ENCODE results near the gene OR2V2. TPM values are rescaled to one million over a fixed set of nuclear protein-coding genes. Genes with fewer than 3 reads are reported as not detected.
A peak's percentile ranks its signal among the peaks of the same experiment; 100 is the strongest.
"Not testable (repeated sequence)": the region's sequence is repeated elsewhere in the genome, so short reads cannot be mapped to it uniquely, and the experiment has no call there.

Gene OR2V2
- total RNA-seq, 1 experiment from 2014 or later: not detected

- not testable (repeated sequence) for H4K8ac ChIP-seq (replicated peaks; ENCODE audit: insufficient read length, low read depth, low read length); H3K14ac ChIP-seq (ENCODE audit: insufficient read depth, low read length); H3T11ph ChIP-seq (ENCODE audit: low read length); DNase-seq; H3K27ac Mint-ChIP-seq; H3K4ac ChIP-seq (ENCODE audit: low read depth, low read length); H3K56ac ChIP-seq (ENCODE audit: insufficient read length, low read depth, low read length); H3K79me2 ChIP-seq (ENCODE audit: insufficient read depth, low read length); H3K27ac ChIP-seq (ENCODE audit: insufficient read length, low read depth, low read length); H4K5ac ChIP-seq (ENCODE audit: insufficient read length, low read depth, low read length); H3K23me2 ChIP-seq (ENCODE audit: insufficient read length, low read depth, low read length, poor library complexity, severe bottlenecking); H3K79me1 ChIP-seq (ENCODE audit: insufficient read depth, low read depth, low read length, poor library complexity, severe bottlenecking); H2BK15ac ChIP-seq (ENCODE audit: low read depth, low read length); H2BK120ac ChIP-seq (ENCODE audit: low read depth, low read length, poor library complexity, severe bottlenecking); H3K4me3 Mint-ChIP-seq; H4K91ac ChIP-seq (ENCODE audit: insufficient read length, low read depth, low read length); H2AFZ ChIP-seq (ENCODE audit: low read length); H2BK20ac ChIP-seq (ENCODE audit: low read depth, low read length, poor library complexity, severe bottlenecking); H3K9ac ChIP-seq (ENCODE audit: extremely low read depth, insufficient read length, low read length); H3K36me3 Mint-ChIP-seq (ENCODE audit: insufficient read depth in 1 of 3, low read depth in 3 of 3); H3K4me2 ChIP-seq (ENCODE audit: insufficient read depth, insufficient read length, low read length); H3K9me3 ChIP-seq (ENCODE audit: control insufficient read depth, low read depth, low read length); H3K9me3 Mint-ChIP-seq; H3K23ac ChIP-seq (ENCODE audit: insufficient read length, low read depth, low read length); H3K4me1 ChIP-seq (ENCODE audit: insufficient read depth, low read length); H4K20me1 ChIP-seq (ENCODE audit: control insufficient read depth, insufficient read depth, insufficient read length); H2BK12ac ChIP-seq (ENCODE audit: insufficient read length, low read depth, low read length); H3K18ac ChIP-seq (ENCODE audit: insufficient read length, low read depth, low read length); H2AK5ac ChIP-seq (ENCODE audit: insufficient read length, low read length); H2BK5ac ChIP-seq (ENCODE audit: insufficient read length, low read length)
- WGBS (ENCODE audit: extremely low coverage, insufficient read length, low lambda C conversion rate): no CpG with 5 or more reads among the region's 30 CpGs
- peaks cover 18% of the 10 kb centered on the region for H3K27me3 ChIP-seq (ENCODE audit: insufficient read depth, low read length)
- peaks cover 13% of the 10 kb centered on the region in 2 experiments for H3K4me1 Mint-ChIP-seq
- peaks cover 55% of the 10 kb centered on the region for H3K27me3 Mint-ChIP-seq (ENCODE audit: low read depth)
Observed at GRCh38 chr5:181101930-181102674, 45.3 kb upstream of the OR2V2 start.

DNA sequence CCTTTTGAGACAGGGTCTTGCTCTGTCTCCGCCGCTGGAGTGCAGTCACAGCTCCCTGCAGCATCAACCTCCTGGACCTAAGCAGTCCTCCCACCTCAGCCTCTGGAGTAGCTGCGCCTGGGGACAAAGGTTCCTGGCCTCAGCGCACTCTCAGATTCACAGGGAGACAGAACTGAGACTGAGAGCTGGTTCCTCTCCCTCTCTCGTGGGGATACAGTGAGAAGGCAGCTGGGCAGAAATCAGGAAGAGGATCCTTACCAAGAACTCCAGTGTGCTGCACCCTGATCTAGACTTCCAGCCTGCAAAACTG is 43.2 kb upstream of the OR2V2 start:
- not testable (repeated sequence) for H2AFZ ChIP-seq (ENCODE audit: low read length); H3K23ac ChIP-seq (ENCODE audit: insufficient read length, low read depth, low read length); H3K4ac ChIP-seq (ENCODE audit: low read depth, low read length); H4K91ac ChIP-seq (ENCODE audit: insufficient read length, low read depth, low read length); H3K79me2 ChIP-seq (ENCODE audit: insufficient read depth, low read length); H3K23me2 ChIP-seq (ENCODE audit: insufficient read length, low read depth, low read length, poor library complexity, severe bottlenecking); H3K4me1 ChIP-seq (ENCODE audit: insufficient read depth, low read length); H3K9ac ChIP-seq (ENCODE audit: extremely low read depth, insufficient read length, low read length); H4K5ac ChIP-seq (ENCODE audit: insufficient read length, low read depth, low read length); H3K27ac Mint-ChIP-seq; H2BK15ac ChIP-seq (ENCODE audit: low read depth, low read length); H2BK20ac ChIP-seq (ENCODE audit: low read depth, low read length, poor library complexity, severe bottlenecking); H3K18ac ChIP-seq (ENCODE audit: insufficient read length, low read depth, low read length); H3K56ac ChIP-seq (ENCODE audit: insufficient read length, low read depth, low read length); H3K36me3 Mint-ChIP-seq (ENCODE audit: insufficient read depth in 1 of 3, low read depth in 3 of 3); H2AK5ac ChIP-seq (ENCODE audit: insufficient read length, low read length); H3T11ph ChIP-seq (ENCODE audit: low read length); H3K9me3 ChIP-seq (ENCODE audit: control insufficient read depth, low read depth, low read length); H4K20me1 ChIP-seq (ENCODE audit: control insufficient read depth, insufficient read depth, insufficient read length); H2BK5ac ChIP-seq (ENCODE audit: insufficient read length, low read length); H4K8ac ChIP-seq (replicated peaks; ENCODE audit: insufficient read length, low read depth, low read length); H2BK12ac ChIP-seq (ENCODE audit: insufficient read length, low read depth, low read length); H3K14ac ChIP-seq (ENCODE audit: insufficient read depth, low read length); H2BK120ac ChIP-seq (ENCODE audit: low read depth, low read length, poor library complexity, severe bottlenecking); H3K79me1 ChIP-seq (ENCODE audit: insufficient read depth, low read depth, low read length, poor library complexity, severe bottlenecking); H3K27ac ChIP-seq (ENCODE audit: insufficient read length, low read depth, low read length); H3K9me3 Mint-ChIP-seq
- DNase-seq: peak; percentile 57
- peak overlapping the region; percentile 58 for H3K4me2 ChIP-seq (ENCODE audit: insufficient read depth, insufficient read length, low read length)
- H3K4me3 Mint-ChIP-seq: peak overlapping the region; percentile 77 to 90
- H3K27me3 ChIP-seq (ENCODE audit: insufficient read depth, low read length): peaks cover 15% of the 10 kb centered on the region
- peaks cover 64% of the 10 kb centered on the region for H3K27me3 Mint-ChIP-seq (ENCODE audit: low read depth)
- peaks cover 24 to 29% of the 10 kb centered on the region in 2 experiments for H3K4me1 Mint-ChIP-seq
- WGBS (ENCODE audit: extremely low coverage, insufficient read length, low lambda C conversion rate): no CpG with 5 or more reads among the region's 5 CpGs

Data from H9 (cell line).